Esophagus muscularis mucosa (tissue), 4 donors: ENCODE results near the gene ITPR1. TPM values are rescaled to one million over a fixed set of nuclear protein-coding genes. Genes with fewer than 3 reads are reported as not detected.

Experiments used
- DNase-seq: peaks from one replicate; pipeline ENCODE4 v3.0.0-alpha.2; 2017; ENCODE audit errors: extremely low spot score
- H3K27ac ChIP-seq, 4 donors: fragments of 200-600 bp; sonication (generic); replicated peaks in 1 of 4; 1 replicate in 3 of 4; 2 replicates in 1 of 4; pipeline ENCODE4 v1.5.1; 2016 to 2019; ENCODE audit warnings: mild to moderate bottlenecking in 1 of 4
- H3K27me3 ChIP-seq, 4 donors: fragments of 200-600 bp; sonication (generic); one replicate each; pipeline versions ENCODE4 v1.5.1 to v1.6.0; 2016 to 2019
- H3K36me3 ChIP-seq, 4 donors: fragments of 200-600 bp; sonication (generic); one replicate each; pipeline ENCODE4 v1.5.1; 2016 to 2019
- H3K4me1 ChIP-seq, 4 donors: fragments of 200-600 bp; sonication (generic); one replicate each; pipeline ENCODE4 v1.5.1; 2016 to 2019
- H3K4me3 ChIP-seq, 4 donors: fragments of 200-600 bp; sonication (generic); 1 replicate in 2 of 4; 2 replicates in 2 of 4; pipeline ENCODE4 v1.5.1; 2016 to 2019; ENCODE audit warnings: mild to moderate bottlenecking in 4 of 4, moderate library complexity in 1 of 4
- H3K9me3 ChIP-seq, 4 donors: fragments of 200-600 bp; sonication (generic); 1 replicate in 3 of 4; 2 replicates in 1 of 4; pipeline ENCODE4 v1.5.1; 2016 to 2019
- EP300 ChIP-seq: sonication (generic); formaldehyde crosslinking; IDR thresholded peaks from one replicate; pipeline ENCODE4 v1.6.1; 2017; ENCODE audit warnings: antibody characterized with exemption
- POLR2A ChIP-seq: fragments of 450-650 bp; IDR thresholded peaks from one replicate; pipeline ENCODE4 v1.6.1; 2017; ENCODE audit warnings: antibody characterized with exemption, moderate library complexity, mild to moderate bottlenecking, low read depth
- POLR2AphosphoS5 ChIP-seq, 2 donors: sonication (generic); formaldehyde crosslinking; IDR thresholded peaks; one replicate each; pipeline ENCODE4 v1.6.1; 2017; ENCODE audit warnings: antibody characterized with exemption in 2 of 2
- WGBS: methylation state at CpG from one replicate; pipeline ENCODE4 v1.1.5; 2018; 5-methylcytosine and 5-hydroxymethylcytosine counted together
- intact Hi-C: fragments of 100-400 bp; cut with DNase I; formaldehyde crosslinking; loops from one replicate; pipeline ENCODE4 v1.15.1; 2023
- total RNA-seq, 4 donors: library from RNA; depleted of rRNA; stranded (reverse); fragments of >200 nt; gene quantifications; one replicate each; pipeline versions ENCODE4 v1.1.0 to v1.2.1, GENCODE V29; 2016
- TF ChIP-seq, protein P1 (sequence below), 3 experiments: fragments of 200-600 bp in 2 of 3; fragments of 450-650 bp in 1 of 3; sonication (generic) in 2 of 3; IDR thresholded peaks; one replicate each; pipeline ENCODE4 v1.5.1; 2017 to 2019; ENCODE audit warnings: antibody characterized with exemption in 3 of 3, mild to moderate bottlenecking in 2 of 3, moderate library complexity in 1 of 3

Gene ITPR1
- total RNA-seq, 4 donors from 2014 or later, result 204 to 271 (median 222) TPM

GRCh38 chr3:4826237-4827100 lies 333.3 kb downstream of the ITPR1 start:
- intact Hi-C loops, result loop anchor here (5.0 kb wide), 2 partner anchors 151 to 201 kb away; partner anchors contain the start of gene BHLHE40
- TF ChIP-seq, protein P1, sequence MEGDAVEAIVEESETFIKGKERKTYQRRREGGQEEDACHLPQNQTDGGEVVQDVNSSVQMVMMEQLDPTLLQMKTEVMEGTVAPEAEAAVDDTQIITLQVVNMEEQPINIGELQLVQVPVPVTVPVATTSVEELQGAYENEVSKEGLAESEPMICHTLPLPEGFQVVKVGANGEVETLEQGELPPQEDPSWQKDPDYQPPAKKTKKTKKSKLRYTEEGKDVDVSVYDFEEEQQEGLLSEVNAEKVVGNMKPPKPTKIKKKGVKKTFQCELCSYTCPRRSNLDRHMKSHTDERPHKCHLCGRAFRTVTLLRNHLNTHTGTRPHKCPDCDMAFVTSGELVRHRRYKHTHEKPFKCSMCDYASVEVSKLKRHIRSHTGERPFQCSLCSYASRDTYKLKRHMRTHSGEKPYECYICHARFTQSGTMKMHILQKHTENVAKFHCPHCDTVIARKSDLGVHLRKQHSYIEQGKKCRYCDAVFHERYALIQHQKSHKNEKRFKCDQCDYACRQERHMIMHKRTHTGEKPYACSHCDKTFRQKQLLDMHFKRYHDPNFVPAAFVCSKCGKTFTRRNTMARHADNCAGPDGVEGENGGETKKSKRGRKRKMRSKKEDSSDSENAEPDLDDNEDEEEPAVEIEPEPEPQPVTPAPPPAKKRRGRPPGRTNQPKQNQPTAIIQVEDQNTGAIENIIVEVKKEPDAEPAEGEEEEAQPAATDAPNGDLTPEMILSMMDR (IDR thresholded peaks at IDR 0.05), result no peak
- TF ChIP-seq EP300 (no peak), POLR2AphosphoS5 (IDR thresholded peaks at IDR 0.05) (peak; percentile 85), POLR2A (peak; percentile 9)

DNA sequence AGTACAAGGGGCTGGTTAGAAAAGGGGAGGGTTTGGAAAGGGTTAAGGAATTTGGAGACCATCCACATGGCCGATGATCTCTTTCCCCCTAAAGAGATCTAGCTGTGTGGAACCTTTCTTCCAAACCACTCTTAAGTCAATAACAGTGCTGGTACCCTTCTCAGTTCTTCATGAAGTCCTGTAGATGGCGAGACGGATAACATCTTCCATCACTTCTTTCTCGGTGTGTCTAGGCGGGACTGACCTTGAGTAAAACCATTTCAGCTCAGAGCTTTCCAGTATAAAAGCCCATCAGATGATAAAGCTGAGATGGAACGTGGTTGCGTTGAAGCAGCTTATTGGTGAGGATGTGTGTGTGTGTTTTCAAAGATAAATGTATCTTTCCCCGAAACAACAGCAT lies 334.6 kb downstream of the ITPR1 start:
- TF ChIP-seq POLR2AphosphoS5 (IDR thresholded peaks at IDR 0.05) (no peak), POLR2A (no peak), EP300 (no peak)
- TF ChIP-seq, protein P1 (IDR thresholded peaks at IDR 0.05), result no peak
- intact Hi-C loops, result loop anchor here (5.0 kb wide), 2 partner anchors 150 to 200 kb away; partner anchors contain the start of gene BHLHE40
- Histone ChIP-seq H3K36me3 (peaks cover 0 to 27% (median 8%) of the 10 kb centered on the region in 4 donors), H3K4me3 (no peak overlapping the region), H3K9me3 (no peaks in the 10 kb centered on the region), H3K27ac (peak overlapping the region; percentile 74 to 82 (median 80)), H3K27me3 (no peaks in the 10 kb centered on the region), H3K4me1 (peaks cover 57 to 78% (median 75%) of the 10 kb centered on the region in 4 donors)
- WGBS, result 78% methylated on average over 8 of the region's 8 CpGs
- no peak for DNase-seq

More at GRCh38 chr3:4826237-4827100, 333.3 kb downstream of the ITPR1 start:
- Histone ChIP-seq H3K4me3 (no peak overlapping the region), H3K27ac (peak overlapping the region; percentile 74 to 82 (median 80)), H3K4me1 (peaks cover 56 to 71% (median 69%) of the 10 kb centered on the region in 4 donors), H3K27me3 (no peaks in the 10 kb centered on the region), H3K36me3 (peaks cover 1 to 30% (median 11%) of the 10 kb centered on the region in 4 donors), H3K9me3 (no peaks in the 10 kb centered on the region)
- 50% methylated on average over 18 of the region's 20 CpGs for WGBS
- no peak for DNase-seq

GRCh38 chr3:4828279-4829030 lies 335.3 kb downstream of the ITPR1 start:
- WGBS, result 76% methylated on average over 7 of the region's 10 CpGs
- H3K4me1 ChIP-seq, result peaks cover 57 to 78% (median 75%) of the 10 kb centered on the region in 4 donors

DNA sequence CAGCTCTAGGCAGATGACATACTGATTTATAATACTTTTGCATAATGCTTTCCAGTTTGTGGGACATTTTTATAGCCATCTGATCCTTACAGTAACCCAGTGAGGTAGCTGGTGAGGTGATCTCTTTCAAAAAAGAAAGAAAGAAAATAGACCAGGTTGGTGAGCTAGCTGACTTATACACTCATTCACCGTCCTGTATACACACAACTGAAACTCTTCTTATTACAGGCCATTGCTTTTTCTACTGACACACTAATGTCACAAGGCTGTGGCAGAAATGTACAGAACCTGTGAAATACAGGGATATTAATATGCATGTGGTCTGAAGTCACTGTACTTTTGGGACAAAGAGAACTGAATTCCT lies 335.9 kb downstream of the ITPR1 start:
- intact Hi-C loops, result loop anchor here (5.0 kb wide), 2 partner anchors 148 to 198 kb away; partner anchors contain the start of gene BHLHE40
- WGBS, result 100% methylated on average over 1 of the region's 1 CpG
- peak overlapping the region; percentile 74 to 82 (median 80) for H3K27ac ChIP-seq
- H3K4me3 ChIP-seq, result no peak overlapping the region
- peaks cover 57 to 77% (median 73%) of the 10 kb centered on the region in 4 donors for H3K4me1 ChIP-seq
- H3K9me3 ChIP-seq, result no peaks in the 10 kb centered on the region
- TF ChIP-seq, protein P1 (IDR thresholded peaks at IDR 0.05), result no peak
- TF ChIP-seq POLR2AphosphoS5 (IDR thresholded peaks at IDR 0.05) (no peak), POLR2A (no peak)
- no peak for DNase-seq
- peaks cover 0 to 33% (median 12%) of the 10 kb centered on the region in 4 donors for H3K36me3 ChIP-seq
- no peaks in the 10 kb centered on the region for H3K27me3 ChIP-seq

More at GRCh38 chr3:4828279-4829030, 335.3 kb downstream of the ITPR1 start:
- intact Hi-C loops, result loop anchor here (5.0 kb wide), 2 partner anchors 149 to 199 kb away; partner anchors contain the start of gene BHLHE40
- TF ChIP-seq, protein P1 (IDR thresholded peaks at IDR 0.05), result no peak
- TF ChIP-seq POLR2AphosphoS5 (IDR thresholded peaks at IDR 0.05), result peak; percentile 58 to 62
- Histone ChIP-seq H3K27me3 (no peaks in the 10 kb centered on the region), H3K4me3 (peak overlapping the region in 1 of 4 donors; percentile 6), H3K36me3 (peaks cover 0 to 33% (median 10%) of the 10 kb centered on the region in 4 donors), H3K27ac (peak overlapping the region; percentile 74 to 82 (median 80)), H3K9me3 (no peaks in the 10 kb centered on the region)
- no peak for DNase-seq
